HEK293 (cell line): Measurements from ENCODE around the gene CRHBP.
"Not testable (repeated sequence)": the region's sequence is repeated elsewhere in the genome, so short reads cannot be mapped to it uniquely, and the experiment has no call there.

Experiments
- CTCF ChIA-PET: fragments of 350-600 bp; formaldehyde crosslinking; extraction: SDS; loops from one replicate; lab custom pipeline; 2021; ENCODE audit warnings: antibody characterized with exemption; lab: Yijun Ruan, JAX
- POLR2A ChIA-PET: fragments of 300-600 bp; formaldehyde crosslinking; extraction: SDS; loops from one replicate; lab custom pipeline; 2020; ENCODE audit warnings: antibody characterized with exemption, inconsistent platforms; lab: Yijun Ruan, JAX
- H3K27ac ChIP-seq: fragments of 200-500 bp; sonication (Bioruptor generic); 2 replicates; pipeline ENCODE4 v1.5.1; 2014; ENCODE audit warnings: low read depth, low read length, control low read depth, inconsistent platforms; ENCODE audit errors: extremely low read depth
- H3K36me3 ChIP-seq, 2 experiments: fragments of 200-500 bp in 1 of 2; sonication (Bioruptor generic) in 1 of 2; 1 replicate in 1 of 2; 2 replicates in 1 of 2; pipeline ENCODE4 v1.5.1; 2014 to 2017; ENCODE audit warnings: inconsistent platforms in 2 of 2, low read length in 2 of 2; ENCODE audit not compliant: control insufficient read depth in 2 of 2, insufficient read depth in 1 of 2
- H3K4me1 ChIP-seq: fragments of 200-500 bp; sonication (Bioruptor generic); 2 replicates; pipeline ENCODE4 v1.5.1; 2014; ENCODE audit warnings: mild to moderate bottlenecking, low read length, inconsistent platforms; ENCODE audit not compliant: control insufficient read depth, insufficient read depth
- H3K4me3 ChIP-seq: 2 replicates; pipeline ENCODE4 v1.5.1; 2011; ENCODE audit warnings: low read depth, mild to moderate bottlenecking, control low read depth, low read length, moderate library complexity
- H3K9me3 ChIP-seq: fragments of 200-500 bp; sonication (Bioruptor generic); 2 replicates; pipeline ENCODE4 v1.5.1; 2014; ENCODE audit warnings: low read depth, low read length, inconsistent platforms; ENCODE audit not compliant: control insufficient read depth, insufficient read depth
- FEZF1 ChIP-seq: fragments of 450-650 bp; formaldehyde crosslinking; IDR thresholded peaks from 2 replicates; pipeline ENCODE4 v1.5.1; 2016; ENCODE audit warnings: missing biosample characterization, missing genetic modification characterization
- HIC1 ChIP-seq: fragments of 450-650 bp; formaldehyde crosslinking; IDR thresholded peaks from 2 replicates; pipeline ENCODE4 v1.5.1; 2016; ENCODE audit warnings: missing biosample characterization, missing genetic modification characterization
- HOXA7 ChIP-seq: sonication (generic); formaldehyde crosslinking; IDR thresholded peaks from 2 replicates; pipeline ENCODE4 v1.8.1; 2022; ENCODE audit warnings: missing genetic modification reagents, borderline replicate concordance
- SCRT2 ChIP-seq: fragments of 450-650 bp; formaldehyde crosslinking; IDR thresholded peaks from 2 replicates; pipeline ENCODE4 v1.5.1; 2016; ENCODE audit warnings: missing biosample characterization, missing genetic modification characterization
- SETDB1 ChIP-seq: IDR thresholded peaks from one replicate; pipeline ENCODE4 v1.6.1; 2017; ENCODE audit warnings: mild to moderate bottlenecking, low read length, moderate library complexity, mixed read lengths; ENCODE audit not compliant: insufficient read length
- TRIM28 ChIP-seq: IDR thresholded peaks from 2 replicates; pipeline ENCODE4 v1.6.1; 2011; ENCODE audit warnings: low read length, control low read depth, borderline replicate concordance
- YY1 ChIP-seq: fragments of 450-650 bp; formaldehyde crosslinking; IDR thresholded peaks from 2 replicates; pipeline ENCODE4 v1.5.1; 2018; ENCODE audit warnings: missing biosample characterization, missing genetic modification characterization
- ZBTB10 ChIP-seq: fragments of 450-650 bp; formaldehyde crosslinking; IDR thresholded peaks from 2 replicates; pipeline ENCODE4 v1.5.1; 2016; ENCODE audit warnings: missing biosample characterization, missing genetic modification characterization
- ZNF132 ChIP-seq: fragments of 450-650 bp; formaldehyde crosslinking; IDR thresholded peaks from 2 replicates; pipeline ENCODE4 v1.5.1; 2017; ENCODE audit warnings: missing biosample characterization, missing genetic modification characterization, borderline replicate concordance
- ZNF214 ChIP-seq: fragments of 450-650 bp; formaldehyde crosslinking; IDR thresholded peaks from 2 replicates; pipeline ENCODE4 v1.5.1; 2017; ENCODE audit warnings: missing biosample characterization, mild to moderate bottlenecking, missing genetic modification characterization, borderline replicate concordance
- ZNF280C ChIP-seq: fragments of 450-650 bp; formaldehyde crosslinking; IDR thresholded peaks from 2 replicates; pipeline ENCODE4 v1.5.1; 2016; ENCODE audit warnings: missing biosample characterization, missing genetic modification characterization
- ZNF350 ChIP-seq: fragments of 450-650 bp; formaldehyde crosslinking; IDR thresholded peaks from 2 replicates; pipeline ENCODE4 v1.5.0; 2017; ENCODE audit warnings: missing biosample characterization, mild to moderate bottlenecking, missing genetic modification characterization
- ZNF707 ChIP-seq: fragments of 450-650 bp; formaldehyde crosslinking; IDR thresholded peaks from 2 replicates; pipeline ENCODE4 v1.5.1; 2016; ENCODE audit warnings: missing biosample characterization, missing genetic modification characterization
- ZSCAN18 ChIP-seq: fragments of 450-650 bp; formaldehyde crosslinking; IDR thresholded peaks from 2 replicates; pipeline ENCODE4 v1.5.1; 2016; ENCODE audit warnings: missing biosample characterization, missing genetic modification characterization
- TF ChIP-seq, protein P1 (sequence below): fragments of 450-650 bp; formaldehyde crosslinking; IDR thresholded peaks from 2 replicates; pipeline ENCODE4 v1.5.1; 2016; ENCODE audit warnings: missing biosample characterization, missing genetic modification characterization

The CRHBP gene

GRCh38 chr5:76983468-76983867 lies 30.6 kb downstream of the CRHBP start:
- TF ChIP-seq, protein P1, sequence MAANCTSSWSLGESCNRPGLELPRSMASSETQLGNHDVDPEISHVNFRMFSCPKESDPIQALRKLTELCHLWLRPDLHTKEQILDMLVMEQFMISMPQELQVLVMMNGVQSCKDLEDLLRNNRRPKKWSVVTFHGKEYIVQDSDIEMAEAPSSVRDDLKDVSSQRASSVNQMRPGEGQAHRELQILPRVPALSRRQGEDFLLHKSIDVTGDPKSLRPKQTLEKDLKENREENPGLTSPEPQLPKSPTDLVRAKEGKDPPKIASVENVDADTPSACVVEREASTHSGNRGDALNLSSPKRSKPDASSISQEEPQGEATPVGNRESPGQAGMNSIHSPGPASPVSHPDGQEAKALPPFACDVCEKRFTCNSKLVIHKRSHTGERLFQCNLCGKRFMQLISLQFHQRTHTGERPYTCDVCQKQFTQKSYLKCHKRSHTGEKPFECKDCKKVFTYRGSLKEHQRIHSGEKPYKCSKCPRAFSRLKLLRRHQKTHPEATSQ, result no peak
- TF ChIP-seq YY1 (tag by site-specific recombination) (no peak), HOXA7 (CRISPR knock-in tag) (no peak), ZSCAN18 (no peak), HIC1 (tag by site-specific recombination) (no peak)
- CTCF ChIA-PET, result no interaction called here
- Histone ChIP-seq H3K9me3 (no peaks in the 10 kb centered on the region), H3K36me3 (no peaks in the 10 kb centered on the region), H3K27ac (no peak overlapping the region), H3K4me1 (no peaks in the 10 kb centered on the region; the same call in 1 of the 2 replicates), H3K4me3 (no peak overlapping the region)
- POLR2A ChIA-PET, result no interaction called here

DNA sequence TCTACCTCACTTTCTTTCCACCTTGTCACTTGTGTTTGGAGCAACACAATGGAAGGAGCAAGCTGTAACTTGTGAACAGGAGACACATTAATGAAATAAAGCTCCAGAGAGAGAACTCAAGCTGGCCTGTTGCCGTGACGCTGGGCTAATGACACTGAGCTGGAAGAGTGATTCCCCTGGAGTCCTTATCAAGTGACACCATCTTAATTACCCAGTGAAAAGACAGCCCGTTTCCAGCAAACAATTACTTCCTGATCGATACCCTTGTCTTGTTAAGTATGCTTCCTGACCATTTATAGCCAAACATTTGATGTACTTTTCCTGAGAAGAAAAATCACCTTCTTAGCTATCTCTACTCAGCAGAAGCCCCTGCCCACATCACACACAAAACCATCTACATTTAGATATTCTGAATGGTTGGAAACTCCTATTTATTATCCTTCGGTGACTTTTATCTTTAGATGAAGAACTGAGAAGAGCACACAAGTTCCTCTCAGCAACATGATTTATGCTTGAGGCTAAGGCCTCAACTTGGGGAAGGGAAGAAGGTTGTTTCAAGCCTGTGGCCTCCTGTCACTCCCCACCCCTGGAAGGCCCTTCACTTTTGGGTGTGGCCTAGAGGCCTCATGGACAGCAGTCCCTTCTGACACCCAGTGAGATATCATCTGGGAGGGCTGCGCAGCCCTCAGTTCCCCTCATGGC lies 34.1 kb downstream of the CRHBP start:
- Histone ChIP-seq H3K4me3 (no peak overlapping the region), H3K27ac (no peak overlapping the region), H3K9me3 (no peaks in the 10 kb centered on the region), H3K4me1 (no peaks in the 10 kb centered on the region; the same call in 1 of the 2 replicates), H3K36me3 (no peaks in the 10 kb centered on the region)
- peak; percentile 63; the same call in 1 of the 2 replicates for TF ChIP-seq FEZF1 (tag by site-specific recombination)
- 0 out of 2 replicates have a peak, but pooled peaks have one; percentile 31 for TF ChIP-seq TRIM28
- TF ChIP-seq SETDB1, result peak; percentile 22
- TF ChIP-seq ZNF214 (tag by site-specific recombination), result no peak
- TF ChIP-seq ZNF350 (tag by site-specific recombination), result no peak
- TF ChIP-seq ZNF132 (tag by site-specific recombination), result no peak
- no peak for TF ChIP-seq ZNF280C (tag by site-specific recombination)
- CTCF ChIA-PET, result no interaction called here
- POLR2A ChIA-PET, result no interaction called here

- H3K27ac ChIP-seq, result no peak overlapping the region
- H3K9me3 ChIP-seq, result no peaks in the 10 kb centered on the region
- TF ChIP-seq SCRT2 (tag by site-specific recombination) (no peak), ZNF707 (peak; percentile 59; the same call in 1 of the 2 replicates), ZBTB10 (tag by site-specific recombination) (no peak)
- CTCF ChIA-PET, result no interaction called here
- no peaks in the 10 kb centered on the region; the same call in 1 of the 2 replicates for H3K4me1 ChIP-seq
- no peak overlapping the region for H3K4me3 ChIP-seq
- H3K36me3 ChIP-seq, result no peaks in the 10 kb centered on the region
- POLR2A ChIA-PET, result no interaction called here
These were observed 38.1 kb downstream of the CRHBP start for GRCh38 chr5:76990899-76991459.

- CTCF ChIA-PET, result not testable (repeated sequence)
These were observed 40.6 kb downstream of the CRHBP start for GRCh38 chr5:76993436-76993835.

More at GRCh38 chr5:76993436-76993835, 40.6 kb downstream of the CRHBP start:
- H3K4me3 ChIP-seq, POLR2A ChIA-PET, H3K36me3 ChIP-seq, H3K27ac ChIP-seq, H3K9me3 ChIP-seq, H3K4me1 ChIP-seq: not testable (repeated sequence)
